Loucy (cell line): ENCODE data around the gene PM20D1.
A peak's percentile ranks its signal among the peaks of the same experiment; 100 is the strongest.

ENCODE experiments used
- H2AFZ ChIP-seq: fragments of 200-600 bp; sonication (generic); 2 replicates; pipeline ENCODE4 v1.6.0; 2016; ENCODE audit warnings: antibody characterized with exemption, mild to moderate bottlenecking, low read length, moderate library complexity
- H3F3A ChIP-seq: fragments of 200-600 bp; 2 replicates; pipeline ENCODE4 v1.6.0; 2016; ENCODE audit warnings: antibody characterized with exemption, low read depth, mild to moderate bottlenecking
- H3K27me3 ChIP-seq: fragments of 200-600 bp; sonication (generic); 2 replicates; pipeline ENCODE4 v1.6.1; 2014; ENCODE audit warnings: low read length, mild to moderate bottlenecking; ENCODE audit not compliant: insufficient read depth, poor library complexity, severe bottlenecking
- H3K36me3 ChIP-seq: fragments of 200-600 bp; sonication (generic); 2 replicates; pipeline ENCODE4 v1.6.1; 2016; ENCODE audit warnings: low read length; ENCODE audit not compliant: insufficient read depth
- H3K4me1 ChIP-seq: fragments of 200-600 bp; sonication (generic); 2 replicates; pipeline ENCODE4 v1.5.1; 2014; ENCODE audit warnings: low read length, mild to moderate bottlenecking; ENCODE audit not compliant: insufficient read depth, poor library complexity, severe bottlenecking
- H3K4me2 ChIP-seq: fragments of 200-600 bp; sonication (generic); 2 replicates; pipeline ENCODE4 v1.6.0; 2014; ENCODE audit warnings: antibody characterized with exemption, low read length, low read depth, mild to moderate bottlenecking; ENCODE audit not compliant: poor library complexity, severe bottlenecking
- H3K4me3 ChIP-seq: fragments of 200-600 bp; sonication (generic); 2 replicates; pipeline ENCODE4 v1.5.1; 2014; ENCODE audit warnings: low read length, mild to moderate bottlenecking, mixed read lengths; ENCODE audit not compliant: poor library complexity, severe bottlenecking
- H3K79me2 ChIP-seq: fragments of 200-600 bp; sonication (generic); 2 replicates; pipeline ENCODE4 v1.6.1; 2014; ENCODE audit warnings: low read length; ENCODE audit not compliant: insufficient read depth
- H3K9ac ChIP-seq: fragments of 200-600 bp; sonication (generic); 2 replicates; pipeline ENCODE4 v1.6.0; 2014; ENCODE audit warnings: mild to moderate bottlenecking, low read depth, low read length, moderate library complexity; ENCODE audit not compliant: poor library complexity, severe bottlenecking
- H3K9me2 ChIP-seq: fragments of 200-600 bp; sonication (generic); replicated peaks from 2 replicates; pipeline ENCODE4 v1.6.1; 2016; ENCODE audit warnings: low read depth, low read length, mixed read lengths
- H3K9me3 ChIP-seq: fragments of 200-600 bp; sonication (generic); 2 replicates; pipeline ENCODE4 v1.6.1; 2014; ENCODE audit warnings: mild to moderate bottlenecking, antibody characterized with exemption, low read length, low read depth; ENCODE audit not compliant: insufficient read depth
- H4K20me1 ChIP-seq: fragments of 200-600 bp; sonication (generic); 2 replicates; pipeline ENCODE4 v1.6.0; 2014; ENCODE audit warnings: antibody characterized with exemption, low read length, mild to moderate bottlenecking; ENCODE audit not compliant: insufficient read depth, poor library complexity, severe bottlenecking
- EZH2phosphoT487 ChIP-seq: fragments of 200-600 bp; IDR thresholded peaks from 2 replicates; pipeline ENCODE4 v1.6.1; 2018; ENCODE audit warnings: antibody characterized with exemption, mild to moderate bottlenecking, moderate library complexity, borderline replicate concordance
- TF ChIP-seq, protein P1 (sequence below): fragments of 200-600 bp; sonication (generic); conservative IDR thresholded peaks from 2 replicates; pipeline ENCODE4 v1.5.1; 2014; ENCODE audit warnings: mild to moderate bottlenecking, antibody characterized with exemption, low read length

The PM20D1 gene

DNA sequence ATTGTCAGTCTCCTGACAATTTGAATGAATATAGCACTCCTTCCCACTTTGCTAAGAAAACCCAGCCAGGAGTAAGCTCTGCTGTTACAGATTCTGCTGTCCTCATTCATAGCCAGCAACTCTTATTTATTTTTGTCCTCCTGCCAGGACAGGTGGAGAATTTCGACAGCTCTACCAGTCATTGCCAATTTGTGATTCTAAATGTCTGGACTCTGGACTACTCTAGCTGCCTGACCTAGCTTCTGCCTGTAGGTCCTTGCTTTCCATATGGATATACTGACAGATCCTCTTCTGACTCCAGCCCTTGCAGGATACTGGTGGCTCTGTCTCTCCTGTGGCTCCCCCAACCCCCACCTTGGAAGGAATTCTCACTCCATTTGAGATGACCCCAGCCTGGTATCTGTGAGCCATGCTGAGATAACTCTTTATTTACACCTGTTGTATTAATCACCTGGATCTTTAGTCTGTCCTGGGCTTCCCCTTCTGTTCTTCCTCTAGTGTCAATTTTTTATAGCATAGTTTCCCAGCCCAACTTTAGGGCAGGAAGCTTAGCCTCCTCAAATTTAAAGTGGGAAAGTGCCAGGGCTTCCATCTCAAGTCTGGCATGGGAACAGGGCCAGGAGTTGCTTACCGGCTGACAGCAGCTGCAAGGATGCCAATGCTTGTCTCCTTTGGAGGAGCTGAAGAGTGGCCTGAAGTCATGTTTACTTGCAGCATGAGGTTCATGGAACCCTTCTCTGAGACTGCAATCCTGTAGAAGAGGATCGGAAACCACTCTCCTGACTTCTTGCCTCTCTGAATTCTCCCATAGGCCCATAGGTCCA, 6.7 kb downstream of the PM20D1 start:
- no peak overlapping the region for H3K9ac ChIP-seq
- H4K20me1 ChIP-seq: no peaks in the 10 kb centered on the region
- H3K4me2 ChIP-seq: no peak overlapping the region
- no peaks in the 10 kb centered on the region for H3K9me3 ChIP-seq
- no peak overlapping the region for H2AFZ ChIP-seq
- no peaks in the 10 kb centered on the region for H3K36me3 ChIP-seq
- H3K27me3 ChIP-seq: no peaks in the 10 kb centered on the region
- H3K79me2 ChIP-seq: no peaks in the 10 kb centered on the region
- TF ChIP-seq EZH2phosphoT487: no peak
- no peaks in the 10 kb centered on the region for H3K9me2 ChIP-seq
- H3F3A ChIP-seq: peaks cover 8% of the 10 kb centered on the region; the same call in 1 of the 2 replicates
- peaks cover 35% of the 10 kb centered on the region for H3K4me1 ChIP-seq
- H3K4me3 ChIP-seq: no peak overlapping the region

DNA sequence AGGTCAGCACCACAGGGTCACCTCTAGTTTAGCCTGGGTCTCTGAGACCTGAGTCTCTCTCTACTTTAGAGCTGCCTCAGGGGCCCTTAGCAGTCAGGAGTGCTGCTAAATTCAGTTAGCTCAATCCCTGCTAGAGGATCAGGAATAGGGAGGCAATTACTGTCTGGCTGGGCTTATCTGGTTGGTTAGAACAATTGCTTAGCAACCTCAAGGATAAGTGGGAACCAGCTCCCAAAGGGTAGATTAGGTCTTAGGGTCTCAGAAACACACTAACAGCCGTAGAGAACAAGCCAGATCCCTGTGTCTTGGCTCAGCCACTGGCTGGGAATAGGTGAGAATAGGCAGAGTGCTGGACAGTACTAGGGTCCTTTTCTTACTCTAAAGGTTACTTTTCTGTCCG, 7.7 kb downstream of the PM20D1 start:
- Histone ChIP-seq H3K9ac (no peak overlapping the region), H4K20me1 (no peaks in the 10 kb centered on the region), H3K4me2 (no peak overlapping the region), H3K27me3 (no peaks in the 10 kb centered on the region), H3K36me3 (no peaks in the 10 kb centered on the region), H3K4me3 (no peak overlapping the region), H3K4me1 (peaks cover 35% of the 10 kb centered on the region), H3K79me2 (no peaks in the 10 kb centered on the region), H3K9me3 (no peaks in the 10 kb centered on the region), H2AFZ (no peak overlapping the region), H3K9me2 (no peaks in the 10 kb centered on the region), H3F3A (peaks cover 8% of the 10 kb centered on the region; the same call in 1 of the 2 replicates)
- TF ChIP-seq, protein P1, sequence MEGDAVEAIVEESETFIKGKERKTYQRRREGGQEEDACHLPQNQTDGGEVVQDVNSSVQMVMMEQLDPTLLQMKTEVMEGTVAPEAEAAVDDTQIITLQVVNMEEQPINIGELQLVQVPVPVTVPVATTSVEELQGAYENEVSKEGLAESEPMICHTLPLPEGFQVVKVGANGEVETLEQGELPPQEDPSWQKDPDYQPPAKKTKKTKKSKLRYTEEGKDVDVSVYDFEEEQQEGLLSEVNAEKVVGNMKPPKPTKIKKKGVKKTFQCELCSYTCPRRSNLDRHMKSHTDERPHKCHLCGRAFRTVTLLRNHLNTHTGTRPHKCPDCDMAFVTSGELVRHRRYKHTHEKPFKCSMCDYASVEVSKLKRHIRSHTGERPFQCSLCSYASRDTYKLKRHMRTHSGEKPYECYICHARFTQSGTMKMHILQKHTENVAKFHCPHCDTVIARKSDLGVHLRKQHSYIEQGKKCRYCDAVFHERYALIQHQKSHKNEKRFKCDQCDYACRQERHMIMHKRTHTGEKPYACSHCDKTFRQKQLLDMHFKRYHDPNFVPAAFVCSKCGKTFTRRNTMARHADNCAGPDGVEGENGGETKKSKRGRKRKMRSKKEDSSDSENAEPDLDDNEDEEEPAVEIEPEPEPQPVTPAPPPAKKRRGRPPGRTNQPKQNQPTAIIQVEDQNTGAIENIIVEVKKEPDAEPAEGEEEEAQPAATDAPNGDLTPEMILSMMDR: no peak
- no peak for TF ChIP-seq EZH2phosphoT487

DNA sequence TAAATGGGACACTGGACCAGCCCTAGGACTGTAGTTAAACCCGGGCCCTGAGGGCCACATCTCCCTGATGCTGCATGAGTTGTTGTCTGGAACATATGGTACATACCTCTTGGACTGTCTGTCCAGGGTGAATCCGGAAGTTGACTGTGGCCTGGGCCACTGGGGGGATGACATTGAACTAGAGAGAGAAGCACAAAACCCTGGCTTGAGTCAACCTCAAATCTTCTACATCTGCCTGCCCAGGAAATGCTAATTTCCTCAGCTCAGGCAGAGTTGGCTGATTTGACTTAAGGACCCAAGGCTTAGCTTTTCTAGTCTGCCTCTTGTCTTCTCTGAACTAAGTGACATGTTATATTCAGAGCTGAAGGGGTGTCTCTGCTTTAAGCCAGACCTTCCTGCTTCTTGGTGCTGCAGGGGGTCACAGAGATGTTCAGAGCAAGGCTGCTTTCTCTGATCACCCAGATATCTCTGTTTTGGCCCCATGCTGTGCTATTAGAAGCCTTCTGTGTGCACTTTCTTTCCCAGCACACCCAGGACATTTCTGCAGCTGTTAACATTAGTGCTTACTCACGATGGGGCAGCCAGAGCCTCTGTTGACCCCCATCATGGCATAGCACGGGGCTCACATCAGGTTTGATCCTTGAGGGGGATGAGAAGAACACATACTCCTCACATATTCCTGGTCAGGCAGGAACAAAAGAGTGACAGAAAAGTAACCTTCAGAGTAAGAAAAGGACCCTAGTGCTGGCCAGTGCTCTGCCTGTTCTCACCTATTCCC, 9.6 kb downstream of the PM20D1 start:
- Histone ChIP-seq H2AFZ (peak overlapping the region; percentile 88), H3K4me2 (peak overlapping the region; percentile 89), H4K20me1 (no peaks in the 10 kb centered on the region), H3K36me3 (no peaks in the 10 kb centered on the region), H3K79me2 (no peaks in the 10 kb centered on the region), H3K9me2 (no peaks in the 10 kb centered on the region), H3K4me1 (peaks cover 35% of the 10 kb centered on the region), H3K4me3 (peak overlapping the region; percentile 66), H3K9ac (peak overlapping the region; percentile 75), H3K9me3 (no peaks in the 10 kb centered on the region), H3F3A (peaks cover 8% of the 10 kb centered on the region; the same call in 1 of the 2 replicates), H3K27me3 (no peaks in the 10 kb centered on the region)
- TF ChIP-seq, protein P1: no peak
- TF ChIP-seq EZH2phosphoT487: no peak
